Choroid plexus epithelial cell (primary cell): Measurements from ENCODE around the gene HDAC9.

Experiments
- DNase-seq: peaks from one replicate; pipeline ENCODE4 v3.0.0-alpha.2; 2010; ENCODE audit warnings: low read depth
- H3K4me3 ChIP-seq: 2 replicates; pipeline ENCODE4 v1.5.1; 2011; ENCODE audit warnings: low read depth, mild to moderate bottlenecking, control low read depth, low read length, moderate library complexity
- TF ChIP-seq, protein P1 (sequence below): conservative IDR thresholded peaks from 2 replicates; pipeline ENCODE4 v1.5.1; 2011; ENCODE audit warnings: low read depth, mild to moderate bottlenecking, control low read depth, inconsistent platforms, low read length, moderate library complexity

Gene HDAC9

DNA sequence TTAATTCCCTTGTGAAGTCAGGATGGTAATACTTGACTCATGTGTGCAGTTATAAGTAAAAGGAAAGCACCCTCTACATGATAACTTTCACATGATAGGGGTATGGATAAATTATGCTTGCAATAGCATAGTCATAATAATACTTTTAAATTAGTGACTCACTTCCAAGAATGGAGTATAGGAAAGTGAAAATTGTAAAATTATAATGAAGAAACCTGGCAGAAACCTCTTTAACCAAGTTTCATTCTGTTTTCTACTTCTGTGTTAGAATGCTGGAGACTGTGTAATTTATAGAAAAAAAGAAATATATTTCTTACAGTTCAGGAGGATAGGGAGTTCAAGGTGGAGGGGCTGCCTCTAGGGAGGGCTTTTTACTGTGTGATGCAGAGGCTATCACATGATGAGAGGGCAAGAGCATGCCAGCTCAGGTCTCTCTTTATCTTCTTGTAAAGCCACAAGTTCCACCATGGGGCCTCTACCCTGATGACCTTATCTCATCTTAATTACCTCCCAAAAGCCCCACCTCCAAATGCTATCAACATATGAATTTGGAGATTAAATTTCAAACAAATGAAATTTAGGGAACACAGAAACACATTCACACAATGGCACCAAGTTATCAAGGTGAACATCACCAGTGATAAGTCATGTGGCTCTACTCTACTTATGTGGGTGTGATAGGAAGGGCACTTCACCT lies 43.2 kb downstream of the HDAC9 start:
- DNase-seq: no peak
- TF ChIP-seq, protein P1, sequence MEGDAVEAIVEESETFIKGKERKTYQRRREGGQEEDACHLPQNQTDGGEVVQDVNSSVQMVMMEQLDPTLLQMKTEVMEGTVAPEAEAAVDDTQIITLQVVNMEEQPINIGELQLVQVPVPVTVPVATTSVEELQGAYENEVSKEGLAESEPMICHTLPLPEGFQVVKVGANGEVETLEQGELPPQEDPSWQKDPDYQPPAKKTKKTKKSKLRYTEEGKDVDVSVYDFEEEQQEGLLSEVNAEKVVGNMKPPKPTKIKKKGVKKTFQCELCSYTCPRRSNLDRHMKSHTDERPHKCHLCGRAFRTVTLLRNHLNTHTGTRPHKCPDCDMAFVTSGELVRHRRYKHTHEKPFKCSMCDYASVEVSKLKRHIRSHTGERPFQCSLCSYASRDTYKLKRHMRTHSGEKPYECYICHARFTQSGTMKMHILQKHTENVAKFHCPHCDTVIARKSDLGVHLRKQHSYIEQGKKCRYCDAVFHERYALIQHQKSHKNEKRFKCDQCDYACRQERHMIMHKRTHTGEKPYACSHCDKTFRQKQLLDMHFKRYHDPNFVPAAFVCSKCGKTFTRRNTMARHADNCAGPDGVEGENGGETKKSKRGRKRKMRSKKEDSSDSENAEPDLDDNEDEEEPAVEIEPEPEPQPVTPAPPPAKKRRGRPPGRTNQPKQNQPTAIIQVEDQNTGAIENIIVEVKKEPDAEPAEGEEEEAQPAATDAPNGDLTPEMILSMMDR: no peak
- no peak overlapping the region for H3K4me3 ChIP-seq

DNA sequence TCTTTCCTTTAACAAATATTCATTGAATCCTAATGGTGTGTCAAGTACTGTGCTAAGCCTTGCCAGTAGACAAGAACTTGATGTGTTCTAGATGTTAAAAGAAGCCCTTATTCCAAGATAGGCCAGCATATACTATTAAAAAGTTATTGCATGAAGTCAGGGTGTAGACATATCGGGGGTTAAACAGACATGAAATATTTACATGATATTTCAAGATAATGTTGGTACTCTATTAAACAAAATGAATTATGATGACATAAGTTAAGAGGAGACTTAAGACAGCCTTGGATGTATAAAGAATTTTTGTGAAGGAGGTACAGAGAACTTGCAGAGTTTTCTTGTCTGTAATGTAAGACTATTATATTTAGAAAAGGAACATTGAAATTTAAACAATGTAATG lies 44.8 kb downstream of the HDAC9 start:
- TF ChIP-seq, protein P1: no peak

DNA sequence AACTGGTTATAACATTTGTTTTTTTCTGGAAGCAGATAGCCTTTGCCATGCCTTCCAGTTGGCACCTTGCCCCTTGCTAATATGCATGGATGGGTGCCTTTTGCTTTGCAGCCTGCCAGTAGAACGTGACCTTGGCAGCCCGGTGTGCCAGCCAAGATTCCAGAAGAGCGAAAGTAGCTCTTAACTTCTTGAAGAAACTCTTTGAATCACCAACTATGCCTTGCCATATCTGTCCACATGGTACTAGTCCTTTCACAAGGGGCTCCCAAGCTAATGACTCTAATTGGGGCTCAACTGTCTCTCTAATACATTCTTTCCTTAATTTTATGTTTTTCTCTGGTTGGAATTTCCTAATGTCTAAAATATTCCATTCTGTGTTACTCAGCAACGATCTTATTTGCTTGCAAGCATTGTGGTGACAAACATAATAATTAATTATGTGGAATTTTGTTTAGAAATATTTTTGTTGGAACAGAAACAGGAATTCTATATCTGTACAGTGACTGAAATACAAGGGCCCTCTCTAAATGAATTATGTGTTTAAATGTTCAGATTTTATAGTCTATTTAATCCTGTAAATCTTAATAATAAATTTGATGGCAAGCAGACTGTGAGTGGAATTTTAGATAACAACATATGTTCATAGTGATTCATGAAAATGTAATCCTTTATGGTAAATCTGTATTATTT lies 45.8 kb downstream of the HDAC9 start:
- no peak overlapping the region for H3K4me3 ChIP-seq
- no peak for DNase-seq
- TF ChIP-seq, protein P1: no peak

More for the DNA sequence above, 44.8 kb downstream of the HDAC9 start:
- DNase-seq: no peak
- H3K4me3 ChIP-seq: no peak overlapping the region

DNA sequence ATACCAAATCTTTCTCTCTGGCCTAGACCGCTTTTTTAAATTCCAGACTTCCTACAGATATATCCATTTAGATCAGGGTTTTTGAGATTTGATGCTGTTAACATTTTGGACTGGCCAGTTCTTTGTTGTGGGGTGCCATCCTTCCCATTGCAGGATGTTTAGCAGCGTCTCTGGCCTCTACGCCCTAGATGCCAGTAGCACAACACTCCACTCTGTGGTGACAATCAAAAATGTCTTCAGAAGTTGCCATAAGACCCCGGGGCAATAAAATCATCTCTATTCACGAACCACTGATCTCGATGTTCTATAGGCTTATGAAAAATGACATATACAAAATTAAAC lies 46.3 kb downstream of the HDAC9 start:
- TF ChIP-seq, protein P1: no peak
- no peak overlapping the region for H3K4me3 ChIP-seq
- DNase-seq: no peak

DNA sequence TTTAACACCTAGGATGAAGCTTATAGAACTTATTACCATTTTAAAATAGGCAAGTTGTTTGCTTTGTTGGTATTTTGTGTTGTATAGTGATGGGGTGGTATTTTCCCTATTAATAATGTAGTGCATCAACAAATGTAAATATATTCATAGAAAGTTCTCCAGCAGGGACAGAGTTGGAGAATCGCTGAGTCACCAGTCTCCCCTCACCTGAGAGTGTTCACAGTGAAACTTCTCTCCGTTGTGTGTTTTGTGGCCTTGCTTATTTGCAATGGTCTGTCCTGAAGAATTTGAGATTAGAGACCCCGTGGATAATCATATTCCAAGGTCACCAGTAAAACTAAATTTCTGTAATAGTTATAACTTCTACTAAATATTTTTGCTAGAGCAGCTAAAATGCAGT lies 51.0 kb downstream of the HDAC9 start:
- DNase-seq: no peak
- H3K4me3 ChIP-seq: no peak overlapping the region
- TF ChIP-seq, protein P1: no peak

DNA sequence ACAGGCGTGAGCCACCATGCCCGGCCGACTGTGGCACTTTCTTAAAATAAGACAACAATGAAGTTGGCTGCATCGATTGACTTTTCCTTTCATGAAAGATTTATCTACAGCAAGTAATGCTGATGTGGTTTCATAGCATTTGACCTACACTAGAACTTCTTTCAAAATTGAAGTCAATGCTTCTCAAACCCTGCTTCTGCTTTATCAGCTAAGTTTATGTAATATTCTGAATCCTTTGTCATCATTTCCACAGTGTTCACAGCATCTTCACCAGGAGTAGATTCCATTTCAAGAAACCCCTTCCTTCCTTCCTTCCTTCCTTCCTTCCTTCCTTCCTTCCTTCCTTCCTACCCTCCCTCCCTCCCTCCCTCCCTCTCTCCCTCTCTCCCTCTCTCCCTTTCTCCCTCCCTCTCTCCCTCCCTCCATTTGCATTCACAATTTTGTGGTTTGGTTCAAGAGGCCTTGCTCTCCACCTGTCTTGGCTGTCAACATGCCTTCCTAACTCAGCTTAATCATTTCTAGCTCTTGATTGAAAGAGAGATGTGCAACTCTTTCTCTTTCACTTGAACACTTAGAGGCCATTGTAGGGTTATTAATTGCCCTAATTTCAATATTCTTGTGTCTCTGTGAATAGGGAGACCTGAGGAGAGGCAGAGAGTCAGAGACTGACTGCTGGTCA lies 52.1 kb downstream of the HDAC9 start:
- no peak for DNase-seq
- TF ChIP-seq, protein P1: no peak
- H3K4me3 ChIP-seq: no peak overlapping the region
